Endothelial cell of umbilical vein (primary cell): Measurements from ENCODE around the gene MDH2. TPM values are rescaled to one million over a fixed set of nuclear protein-coding genes. Genes with fewer than 3 reads are reported as not detected.

Experiments used
- BruUV-seq: library from RNA; stranded (reverse); fragments of 400-500 nt; replicated peaks from 2 replicates; lab custom pipeline; 2021; lab: Mats Ljungman, UMichigan
- CTCF ChIA-PET: fragments of 300-600, 350-600 bp; sonication (Branson Sonifier 250); formaldehyde crosslinking; loops from one replicate; lab custom pipeline; 2021; ENCODE audit warnings: antibody characterized with exemption, inconsistent platforms; lab: Charles Lee
- POLR2A ChIA-PET: fragments of 300-600, 350-600 bp; sonication (Branson Sonifier 250); formaldehyde crosslinking; loops from one replicate; lab custom pipeline; 2021; ENCODE audit warnings: antibody characterized with exemption, inconsistent platforms; lab: Charles Lee
- DNase-seq: peaks from one replicate; pipeline ENCODE4 v3.0.0-alpha.2; 2011; ENCODE audit warnings: low read depth, low spot score
- FAIRE-seq: peaks from 2 replicates; lab custom pipeline; 2011; peaks lifted over from hg19 to GRCh38; lab: Jason Lieb, UNC
- H2AFZ ChIP-seq: 2 replicates; pipeline ENCODE4 v1.6.0; 2012; ENCODE audit warnings: low read depth, low read length, control low read depth, inconsistent platforms
- H3K27ac ChIP-seq: 2 replicates; pipeline ENCODE4 v1.5.1; 2011; ENCODE audit warnings: low read depth, mild to moderate bottlenecking, control low read depth, low read length, moderate library complexity; ENCODE audit not compliant: insufficient read depth
- H3K27me3 ChIP-seq, 2 experiments: 2 replicates each; pipeline versions ENCODE4 v1.6.0 to v1.6.1; 2011; ENCODE audit warnings: low read length in 2 of 2, mixed read lengths in 1 of 2; ENCODE audit not compliant: control insufficient read depth in 2 of 2, insufficient read depth in 2 of 2
- H3K36me3 ChIP-seq, 2 experiments: 2 replicates in 1 of 2; 3 replicates in 1 of 2; pipeline ENCODE4 v1.5.1; 2011; ENCODE audit warnings: low read length in 2 of 2, mild to moderate bottlenecking in 1 of 2, moderate library complexity in 1 of 2; ENCODE audit not compliant: control insufficient read depth in 2 of 2, insufficient read depth in 2 of 2; ENCODE audit errors: extremely low read depth in 1 of 2
- H3K4me1 ChIP-seq: 3 replicates; pipeline ENCODE4 v1.5.1; 2011; ENCODE audit warnings: mild to moderate bottlenecking, low read length; ENCODE audit not compliant: control insufficient read depth, insufficient read depth; ENCODE audit errors: extremely low read depth
- H3K4me2 ChIP-seq: 2 replicates; pipeline ENCODE4 v1.6.1; 2011; ENCODE audit warnings: low read length, control low read depth, mixed read lengths; ENCODE audit not compliant: insufficient read depth
- H3K4me3 ChIP-seq, 3 experiments: fragments of 200-600 bp in 1 of 3; sonication (generic), shearing (Covaris generic) in 1 of 3; replicated peaks in 1 of 3; 2 replicates each; pipeline ENCODE4 v1.5.1; 2011 to 2016; ENCODE audit warnings: control low read depth in 3 of 3, low read length in 3 of 3, mild to moderate bottlenecking in 2 of 3, inconsistent platforms in 1 of 3, low read depth in 1 of 3, moderate library complexity in 1 of 3; ENCODE audit not compliant: insufficient read depth in 1 of 3
- H3K79me2 ChIP-seq: 2 replicates; pipeline ENCODE4 v1.6.0; 2012; ENCODE audit warnings: low read length, inconsistent platforms; ENCODE audit not compliant: control insufficient read depth, insufficient read depth
- H3K9ac ChIP-seq: replicated peaks from 2 replicates; pipeline ENCODE3; 2011; ENCODE audit warnings: low read length, control low read depth; ENCODE audit not compliant: insufficient read depth; ENCODE audit errors: extremely low read depth
- H3K9me1 ChIP-seq: replicated peaks from 3 replicates; pipeline ENCODE4 v1.6.0; 2011; ENCODE audit warnings: mild to moderate bottlenecking, low read length; ENCODE audit not compliant: control insufficient read depth, insufficient read depth; ENCODE audit errors: extremely low read depth
- H3K9me3 ChIP-seq: replicated peaks from 2 replicates; pipeline ENCODE4 v1.5.1; 2012; ENCODE audit warnings: low read length, inconsistent platforms; ENCODE audit not compliant: control insufficient read depth, insufficient read depth
- H4K20me1 ChIP-seq: replicated peaks from 2 replicates; pipeline ENCODE3; 2011; ENCODE audit warnings: mild to moderate bottlenecking, low read length; ENCODE audit not compliant: control insufficient read depth, insufficient read depth; ENCODE audit errors: extremely low read depth
- CTCF ChIP-seq, 2 donors: IDR thresholded peaks; 1 replicate in 1 of 2; 2 replicates in 1 of 2; pipeline ENCODE4 v1.5.1; 2011; ENCODE audit warnings: low read length in 2 of 2, mild to moderate bottlenecking in 2 of 2, moderate library complexity in 2 of 2, control low read depth in 1 of 2, inconsistent platforms in 1 of 2, low read depth in 1 of 2; ENCODE audit not compliant: insufficient read depth in 1 of 2; ENCODE audit errors: extremely low read depth in 1 of 2
- EZH2 ChIP-seq: IDR thresholded peaks from 2 replicates; pipeline ENCODE4 v1.6.1; 2012; ENCODE audit warnings: borderline replicate concordance, low read depth, mild to moderate bottlenecking, moderate library complexity, low read length, inconsistent platforms; ENCODE audit not compliant: severe bottlenecking
- FOS ChIP-seq: IDR thresholded peaks from 2 replicates; pipeline ENCODE4 v1.6.1; 2011; ENCODE audit warnings: mild to moderate bottlenecking, low read length, moderate library complexity, borderline replicate concordance; ENCODE audit not compliant: insufficient read depth
- GATA2 ChIP-seq: IDR thresholded peaks from 2 replicates; pipeline ENCODE4 v1.7.0; 2011; ENCODE audit warnings: low read depth, mild to moderate bottlenecking, moderate library complexity, mixed read lengths, low read length; ENCODE audit not compliant: insufficient read length, insufficient read depth
- JUN ChIP-seq: IDR thresholded peaks from 2 replicates; pipeline ENCODE4 v1.6.1; 2011; ENCODE audit warnings: borderline replicate concordance, low read depth; ENCODE audit not compliant: insufficient read length, insufficient read depth
- MYC ChIP-seq: IDR thresholded peaks from one replicate; pipeline ENCODE4 v1.6.1; 2011; ENCODE audit warnings: mild to moderate bottlenecking, low read depth, low read length
- POLR2A ChIP-seq: IDR thresholded peaks from 2 replicates; pipeline ENCODE4 v1.6.1; 2012; ENCODE audit warnings: low read depth, mild to moderate bottlenecking, control low read depth, low read length
- POLR2AphosphoS5 ChIP-seq: IDR thresholded peaks from 2 replicates; pipeline ENCODE4 v1.6.1; 2012; ENCODE audit warnings: low read depth, mild to moderate bottlenecking, control low read depth, low read length, moderate library complexity; ENCODE audit not compliant: insufficient read depth
- dilution Hi-C: fragments of 300-500 bp; cut with MboI; formaldehyde crosslinking; loops from one replicate; pipeline ENCODE4 v1.15.0; 2019; ENCODE audit warnings: low sequenced_read_pairs; ENCODE audit not compliant: extremely low pct_ligation_motif_present
- intact Hi-C: fragments of 100-400 bp; cut with micrococcal nuclease; formaldehyde crosslinking; loops from one replicate; pipeline ENCODE4 v1.10.0; 2022
- polyA plus RNA-seq, 4 experiments: library from polyadenylated mRNA; depleted of rRNA in 3 of 4; stranded (reverse) in 3 of 4; unstranded in 1 of 4; fragments of >200 nt; gene quantifications; 2 replicates each; pipeline versions ENCODE4 v1.2.1 to v1.2.3, GENCODE V29; 2011 to 2012; ENCODE audit warnings: missing spikeins in 1 of 4
- total RNA-seq: library from RNA; stranded (reverse); gene quantifications from 2 replicates; pipeline ENCODE4 v1.2.3, GENCODE V29; 2021
- TF ChIP-seq, protein P1 (sequence below): IDR thresholded peaks from 2 replicates; pipeline ENCODE4 v1.6.1; 2011; ENCODE audit not compliant: insufficient read depth, insufficient read length

Gene MDH2
- total and polyA plus RNA-seq, 2 donors (not counting 3 experiments of a cell fraction or from before 2014, with no cell fraction given) = 123 to 175 TPM

- Histone ChIP-seq H3K9ac (no peak overlapping the region), H3K4me1 (peaks cover 2% of the 10 kb centered on the region), H3K9me1 (no peaks in the 10 kb centered on the region), H3K4me2 (no peak overlapping the region), H3K79me2 (no peaks in the 10 kb centered on the region), H4K20me1 (no peaks in the 10 kb centered on the region), H3K27ac (no peak overlapping the region), H3K4me3 (no peak overlapping the region), H3K9me3 (no peaks in the 10 kb centered on the region), H2AFZ (no peak overlapping the region), H3K36me3 (peaks cover 0 to 5% of the 10 kb centered on the region in 2 experiments), H3K27me3 (no peaks in the 10 kb centered on the region)
- FAIRE-seq (no peak), DNase-seq (no peak)
- no TSS peak for BruUV-seq
- TF ChIP-seq GATA2 (no peak), CTCF (IDR thresholded peaks at IDR 0.05; ENCODE audit: extremely low read depth in 1 of 2, insufficient read depth in 1 of 2, low read depth in 1 of 2, low read length in 2 of 2) (no peak), POLR2A (no peak), EZH2 (no peak), POLR2AphosphoS5 (no peak), FOS (no peak), JUN (no peak), MYC (no peak)
- TF ChIP-seq, protein P1, sequence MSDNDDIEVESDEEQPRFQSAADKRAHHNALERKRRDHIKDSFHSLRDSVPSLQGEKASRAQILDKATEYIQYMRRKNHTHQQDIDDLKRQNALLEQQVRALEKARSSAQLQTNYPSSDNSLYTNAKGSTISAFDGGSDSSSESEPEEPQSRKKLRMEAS = no peak
- dilution Hi-C loops (no loop called here), intact Hi-C loops (no loop called here)
- POLR2A ChIA-PET = no interaction called here
- CTCF ChIA-PET = interaction anchor here (1.4 to 6.5 kb wide), 2 partner anchors 154 to 157 kb away, joined by 4 to 267 read pairs; no protein-coding TSS in a partner anchor
These were observed 25.7 kb upstream of the MDH2 start for GRCh38 chr7:76022026-76022780.
